ENCODE data around the gene BCDIN3D. TPM values are rescaled to one million over a fixed set of nuclear protein-coding genes. Genes with fewer than 3 reads are reported as not detected.
A peak's percentile ranks its signal among the peaks of the same experiment; 100 is the strongest.

Gene BCDIN3D
- total RNA-seq, 4 donors from 2014 or later, result 3.2 to 7.4 (median 6.3) TPM

GRCh38 chr12:49854976-49855375 lies 12.1 kb upstream of the BCDIN3D start:
- TF ChIP-seq CTCF (IDR thresholded peaks at IDR 0.05), result no peak
- no peak for TF ChIP-seq POLR2A (IDR thresholded peaks at IDR 0.05)
- no peak overlapping the region for H3K4me3 ChIP-seq (ENCODE audit: low read depth, poor library complexity, severe bottlenecking)
- DNase-seq (ENCODE audit: low spot score in 2 of 2), result no peak
- intact Hi-C loops (cut with DNase I; ENCODE audit: low total_unique reads), result no loop called here
- WGBS, 2 donors, result 88 to 89% methylated on average over 4 of the region's 4 CpGs

DNA sequence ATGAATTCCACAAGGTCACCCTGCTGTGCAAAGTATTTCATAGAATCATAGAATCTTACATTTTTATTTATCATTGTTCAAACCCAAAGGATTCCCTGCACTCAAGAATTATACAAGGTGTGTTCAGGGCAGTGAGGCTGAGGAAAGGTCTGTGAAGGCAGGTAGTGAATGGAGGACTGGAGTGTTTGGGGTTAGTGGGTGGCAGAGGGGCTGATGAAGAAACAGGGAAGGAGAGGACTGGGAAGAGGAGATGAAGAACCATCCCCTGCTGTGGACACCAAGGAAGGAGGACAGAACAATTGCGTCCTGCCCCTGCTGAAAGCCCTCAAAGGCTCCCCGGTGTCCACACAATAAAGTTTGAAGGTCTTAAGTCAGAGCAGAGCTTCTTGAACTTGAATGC lies 10.8 kb upstream of the BCDIN3D start:
- DNase-seq (ENCODE audit: low spot score in 2 of 2), result no peak
- TF ChIP-seq POLR2A (IDR thresholded peaks at IDR 0.05) (no peak), CTCF (IDR thresholded peaks at IDR 0.05) (no peak)
- WGBS, 2 donors, result 77 to 81% methylated on average over 2 of the region's 2 CpGs
- no peak overlapping the region for H3K4me3 ChIP-seq (ENCODE audit: low read depth, poor library complexity, severe bottlenecking)
- intact Hi-C loops (cut with DNase I; ENCODE audit: low total_unique reads), result no loop called here

GRCh38 chr12:49847161-49847560 lies 4.3 kb upstream of the BCDIN3D start:
- intact Hi-C loops (cut with DNase I; ENCODE audit: low total_unique reads), result no loop called here
- TF ChIP-seq POLR2A (IDR thresholded peaks at IDR 0.05) (no peak), CTCF (IDR thresholded peaks at IDR 0.05) (no peak)
- H3K4me3 ChIP-seq (ENCODE audit: low read depth, poor library complexity, severe bottlenecking), result no peak overlapping the region
- WGBS, 2 donors, result 59 to 81% methylated on average over 2 of the region's 2 CpGs
- DNase-seq (ENCODE audit: low spot score in 2 of 2), result no peak

GRCh38 chr12:49846032-49846431 lies 3.1 kb upstream of the BCDIN3D start:
- TF ChIP-seq POLR2A (IDR thresholded peaks at IDR 0.05), result no peak
- TF ChIP-seq CTCF (IDR thresholded peaks at IDR 0.05), result no peak
- DNase-seq (ENCODE audit: low spot score in 2 of 2), result no peak

GRCh38 chr12:49843876-49844437 lies 1.1 kb upstream of the BCDIN3D start:
- TF ChIP-seq CTCF (IDR thresholded peaks at IDR 0.05), result no peak
- TF ChIP-seq POLR2A (IDR thresholded peaks at IDR 0.05), result no peak
- intact Hi-C loops (cut with DNase I; ENCODE audit: low total_unique reads), result no loop called here
- H3K4me3 ChIP-seq (ENCODE audit: low read depth, poor library complexity, severe bottlenecking), result no peak overlapping the region
- DNase-seq (ENCODE audit: low spot score in 2 of 2), result no peak
- WGBS, 2 donors, result 84 to 89% methylated on average over 4 of the region's 4 CpGs

More at GRCh38 chr12:49846032-49846431, 3.1 kb upstream of the BCDIN3D start:
- intact Hi-C loops (cut with DNase I; ENCODE audit: low total_unique reads), result no loop called here
- WGBS, 2 donors, result 60 to 64% methylated on average over 2 of the region's 2 CpGs
- H3K4me3 ChIP-seq (ENCODE audit: low read depth, poor library complexity, severe bottlenecking), result no peak overlapping the region

- no peak overlapping the region for H3K4me3 ChIP-seq (ENCODE audit: low read depth, poor library complexity, severe bottlenecking)
- intact Hi-C loops (cut with DNase I; ENCODE audit: low total_unique reads), result no loop called here
- peak in 1 of 2 donors; percentile 65 for DNase-seq (ENCODE audit: low spot score in 2 of 2)
- TF ChIP-seq POLR2A (IDR thresholded peaks at IDR 0.05) (no peak), CTCF (IDR thresholded peaks at IDR 0.05) (no peak)
- WGBS, 2 donors, result 75 to 83% methylated on average over 7 of the region's 7 CpGs
Observed at GRCh38 chr12:49843411-49843810, 505 bp upstream of the BCDIN3D start.
